Astrocyte (in vitro differentiated cells and primary cell): ENCODE measurements around the gene LPGAT1.

Experiments
- CTCF ChIP-seq: IDR thresholded peaks from 2 replicates; pipeline ENCODE4 v1.5.1; 2011; ENCODE audit warnings: low read depth, mild to moderate bottlenecking, inconsistent platforms, low read length, moderate library complexity; ENCODE audit not compliant: insufficient read depth
- EZH2 ChIP-seq: IDR thresholded peaks from 2 replicates; pipeline ENCODE4 v1.6.1; 2012; ENCODE audit warnings: mild to moderate bottlenecking, low read length, inconsistent platforms; ENCODE audit not compliant: insufficient read depth

GRCh38 chr1:211708926-211709325 is 121.6 kb downstream of the LPGAT1 start:
- TF ChIP-seq CTCF (no peak), EZH2 (no peak)
